Spleen (tissue), 13 donors: Measurements from ENCODE around the gene FIBCD1. TPM values are rescaled to one million over a fixed set of nuclear protein-coding genes. Genes with fewer than 3 reads are reported as not detected.

ENCODE experiments used
- DNase-seq: peaks from one replicate; pipeline ENCODE4 v3.0.0-alpha.2; 2020
- H3K27ac ChIP-seq, 8 donors: fragments of 200-600 bp; sonication (generic) in 7 of 8; 1 replicate in 4 of 8; 2 replicates in 4 of 8; pipeline versions ENCODE4 v1.5.0 to v1.8.0; 2016 to 2021; ENCODE audit warnings: inconsistent platforms in 4 of 8, mild to moderate bottlenecking in 4 of 8, moderate library complexity in 1 of 8
- H3K27me3 ChIP-seq, 7 donors: fragments of 200-600 bp; sonication (generic) in 6 of 7; replicated peaks in 1 of 7; 1 replicate in 4 of 7; 2 replicates in 3 of 7; pipeline versions ENCODE4 v1.5.0 to v1.8.0; 2016 to 2021; ENCODE audit warnings: inconsistent platforms in 3 of 7, mild to moderate bottlenecking in 1 of 7
- H3K36me3 ChIP-seq, 6 donors: fragments of 200-600 bp; sonication (generic) in 5 of 6; 1 replicate in 4 of 6; 2 replicates in 2 of 6; pipeline versions ENCODE4 v1.5.0 to v1.8.0; 2016 to 2021; ENCODE audit warnings: inconsistent platforms in 2 of 6
- H3K4me1 ChIP-seq, 6 donors: fragments of 200-600 bp; sonication (generic) in 5 of 6; 1 replicate in 3 of 6; 2 replicates in 3 of 6; pipeline versions ENCODE4 v1.5.0 to v1.8.0; 2016 to 2021; ENCODE audit warnings: inconsistent platforms in 3 of 6
- H3K4me3 ChIP-seq, 8 donors: fragments of 200-600 bp; sonication (generic) in 7 of 8; 1 replicate in 4 of 8; 2 replicates in 4 of 8; pipeline versions ENCODE4 v1.5.0 to v1.8.0; 2016 to 2021; ENCODE audit warnings: inconsistent platforms in 4 of 8, mild to moderate bottlenecking in 4 of 8, moderate library complexity in 2 of 8
- H3K9me3 ChIP-seq, 8 donors: fragments of 200-600 bp; sonication (generic) in 7 of 8; 1 replicate in 4 of 8; 2 replicates in 4 of 8; pipeline versions ENCODE4 v1.5.0 to v1.8.0; 2016 to 2021; ENCODE audit warnings: inconsistent platforms in 4 of 8
- CTCF ChIP-seq, 11 experiments: fragments of 200-600 bp in 7 of 11; fragments of 450-650 bp in 4 of 11; sonication (generic) in 4 of 11; IDR thresholded peaks in 8 of 11; conservative IDR thresholded peaks in 3 of 11; 1 replicate in 7 of 11; 2 replicates in 4 of 11; pipeline versions ENCODE4 v1.4.0 to v1.8.0; 2016 to 2021; ENCODE audit warnings: antibody characterized with exemption in 11 of 11, inconsistent platforms in 4 of 11, mild to moderate bottlenecking in 1 of 11
- POLR2A ChIP-seq, 3 donors: fragments of 450-650 bp; IDR thresholded peaks; one replicate each; pipeline ENCODE4 v1.5.1; 2017; ENCODE audit warnings: antibody characterized with exemption in 3 of 3, mild to moderate bottlenecking in 1 of 3
- POLR2AphosphoS5 ChIP-seq, 3 donors: sonication (generic); formaldehyde crosslinking; IDR thresholded peaks; one replicate each; pipeline ENCODE4 v1.5.1; 2017; ENCODE audit warnings: antibody characterized with exemption in 3 of 3
- WGBS, 5 donors: extraction: QIAGEN DNeasy Blood & Tissue Kit in 3 of 5; methylation state at CpG; one replicate each; pipeline versions ENCODE4 v1.1.5 to v1.1.7; 2013 to 2018; 5-methylcytosine and 5-hydroxymethylcytosine counted together
- intact Hi-C: fragments of 100-400 bp; cut with DNase I; formaldehyde crosslinking; loops from one replicate; pipeline ENCODE4 v1.15.0; 2023; ENCODE audit warnings: low total_unique reads
- long read RNA-seq, 2 donors: transcript quantifications; one replicate each; lab custom pipeline, GENCODE V29; 2026
- polyA plus RNA-seq, 3 donors: library from polyadenylated mRNA; stranded (reverse); fragments of 200-250 nt; gene quantifications; one replicate each; pipeline ENCODE4 v1.2.1, GENCODE V29; 2013
- total RNA-seq, 7 donors: library from RNA; depleted of rRNA in 3 of 7; stranded (reverse); fragments of >200 nt in 3 of 7; fragmentation: NEBNext Ultra II Directional in 4 of 7; extraction: Animal tissue kit (Norgen Biotek cat#: 25700) in 4 of 7; gene quantifications; one replicate each; pipeline versions ENCODE4 v1.1.0 to v1.2.1, GENCODE V29; 2016 to 2021
- donor health status: healthy with polysubstance abuse.
- donor health status: DM: no; HTN: no; CAD: no; lungs with moderate emphysema.
- donor health status: DM: no; HTN: no; CAD: no.
- donor health status: Bipolar disorder and iron deficiency.
- donor health status: healthy.
- donor health status: DM: no; HTN: no; CAD: no.
- donor health status: DM: yes; HTN: yes; CAD: no.

FIBCD1 gene, protein sequence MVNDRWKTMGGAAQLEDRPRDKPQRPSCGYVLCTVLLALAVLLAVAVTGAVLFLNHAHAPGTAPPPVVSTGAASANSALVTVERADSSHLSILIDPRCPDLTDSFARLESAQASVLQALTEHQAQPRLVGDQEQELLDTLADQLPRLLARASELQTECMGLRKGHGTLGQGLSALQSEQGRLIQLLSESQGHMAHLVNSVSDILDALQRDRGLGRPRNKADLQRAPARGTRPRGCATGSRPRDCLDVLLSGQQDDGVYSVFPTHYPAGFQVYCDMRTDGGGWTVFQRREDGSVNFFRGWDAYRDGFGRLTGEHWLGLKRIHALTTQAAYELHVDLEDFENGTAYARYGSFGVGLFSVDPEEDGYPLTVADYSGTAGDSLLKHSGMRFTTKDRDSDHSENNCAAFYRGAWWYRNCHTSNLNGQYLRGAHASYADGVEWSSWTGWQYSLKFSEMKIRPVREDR
- under 1 TPM in 4 of 7 donors, not detected in 3; 0.26 to 0.51 (median 0.44) TPM for total RNA-seq
- under 1 TPM; 0.02 to 0.35 (median 0.06) TPM for polyA plus RNA-seq
- long read RNA-seq, donor 1, result 0 reads
- long read RNA-seq, donor 2, result 0 reads

DNA sequence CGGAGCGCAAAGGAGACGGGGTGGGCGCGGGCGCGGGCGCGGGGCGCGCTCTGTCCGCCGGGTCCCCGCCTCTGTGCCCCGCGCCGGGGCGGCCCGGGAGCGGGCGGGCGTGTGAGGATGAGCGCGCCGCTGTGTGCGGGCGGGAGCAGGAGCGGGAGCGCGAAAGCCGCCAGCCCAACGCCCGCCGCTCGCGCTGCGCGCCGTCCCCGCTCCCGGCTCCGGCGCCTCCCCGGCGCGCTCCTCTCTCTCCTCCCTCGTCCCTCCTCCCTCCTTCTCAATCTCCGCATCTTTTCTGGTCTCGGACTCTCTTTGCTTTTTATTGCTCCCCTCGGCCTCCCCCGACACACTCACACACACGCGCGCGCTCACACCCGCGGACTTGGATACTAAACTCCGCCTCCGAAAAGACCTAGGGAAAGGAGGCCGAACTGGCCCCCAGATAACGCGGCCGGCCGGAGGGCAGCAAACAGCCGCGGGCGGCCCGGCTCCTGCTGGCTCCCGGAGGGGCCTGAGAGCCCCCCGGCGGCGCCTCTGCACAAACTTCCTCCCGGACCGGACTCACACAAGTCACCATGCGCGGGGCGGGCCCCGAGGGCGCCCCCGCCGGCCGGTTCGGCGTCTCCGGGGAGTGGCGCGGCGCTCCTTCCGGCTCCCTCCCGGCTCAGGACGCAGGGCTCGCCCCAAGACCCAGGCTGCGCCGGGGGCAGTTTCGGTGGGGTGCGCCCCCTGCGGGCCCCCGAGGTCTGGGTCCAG lies at the start of gene FIBCD1:
FIBCD1 (minus strand) TSS at position 596 of the 753 bp plus-strand sequence. CDS start 640 bp downstream, outside the sequence.
- intact Hi-C loops, result no loop called here

GRCh38 chr9:130988400-130988747 lies 49.3 kb upstream of the FIBCD1 start:
- H3K27me3 ChIP-seq, result peaks cover 0 to 31% (median 0%) of the 10 kb centered on the region in 7 donors
- no peaks in the 10 kb centered on the region for H3K9me3 ChIP-seq
- DNase-seq, result no peak
- H3K4me3 ChIP-seq, result no peak overlapping the region
- H3K4me1 ChIP-seq, result peaks cover 0 to 8% (median 0%) of the 10 kb centered on the region in 6 donors
- no peaks in the 10 kb centered on the region for H3K36me3 ChIP-seq
- 42 to 98% (median 95%) methylated on average over 2 of the region's 2 CpGs for WGBS, 5 donors
- intact Hi-C loops, result no loop called here
- no peak overlapping the region for H3K27ac ChIP-seq
- TF ChIP-seq CTCF (IDR thresholded peaks at IDR 0.05 in 8 of 11, conservative IDR thresholded peaks at IDR 0.05 in 3 of 11) (no peak), POLR2A (IDR thresholded peaks at IDR 0.05) (no peak), POLR2AphosphoS5 (IDR thresholded peaks at IDR 0.05) (no peak)

More for the DNA sequence above, at the start of gene FIBCD1:
- Histone ChIP-seq H3K27ac (no peak within 1 kb of the TSS), H3K36me3 (no peaks in the 10 kb centered on the region), H3K4me3 (peak within 1 kb of the TSS; percentile 30 to 69 (median 48)), H3K9me3 (no peaks in the 10 kb centered on the region), H3K27me3 (peaks cover 4 to 100% (median 83%) of the 10 kb centered on the region in 7 donors), H3K4me1 (peaks cover 15 to 55% (median 39%) of the 10 kb centered on the region in 6 donors)
- TF ChIP-seq POLR2A (IDR thresholded peaks at IDR 0.05) (no peak), CTCF (IDR thresholded peaks at IDR 0.05 in 8 of 11, conservative IDR thresholded peaks at IDR 0.05 in 3 of 11) (peak in 2 of 11 experiments; percentile 21)
- 0 to 1% (median 1%) methylated on average over 43 to 98 of the region's 98 CpGs for WGBS, 5 donors
- no peak for DNase-seq

DNA sequence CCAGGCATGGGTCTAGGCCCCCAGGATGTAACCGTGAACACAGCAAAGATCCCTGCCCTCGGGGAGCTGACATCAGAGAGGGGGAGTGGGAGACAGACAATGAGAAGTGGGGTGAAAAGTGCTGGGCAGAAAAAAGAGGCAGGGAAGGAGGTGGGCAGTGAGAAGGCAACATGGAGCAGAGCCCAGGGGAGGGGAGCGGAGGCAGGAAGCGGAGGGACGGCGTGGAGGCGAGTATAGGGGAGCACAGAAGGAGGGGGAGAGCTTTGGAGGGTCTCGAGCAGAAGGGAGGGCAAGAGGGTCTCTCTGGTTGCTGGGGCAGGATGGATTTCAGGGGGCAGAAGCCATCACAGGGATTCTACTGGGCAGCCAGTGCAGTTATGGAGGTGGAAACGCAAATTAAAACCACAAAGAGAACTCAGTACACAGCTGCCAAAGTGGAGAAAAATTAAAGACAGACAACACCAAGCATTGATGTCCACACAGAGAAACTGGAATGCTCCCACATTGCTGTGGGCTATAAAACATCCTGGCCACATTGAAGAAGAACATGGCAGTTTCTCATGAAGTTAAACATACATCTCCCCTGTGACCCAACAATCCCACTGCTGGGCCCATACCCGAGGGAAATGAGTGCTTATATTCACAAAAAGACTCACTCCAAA lies 48.8 kb upstream of the FIBCD1 start:
- Histone ChIP-seq H3K9me3 (no peaks in the 10 kb centered on the region), H3K4me3 (no peak overlapping the region), H3K4me1 (peaks cover 0 to 6% (median 0%) of the 10 kb centered on the region in 6 donors), H3K36me3 (no peaks in the 10 kb centered on the region), H3K27me3 (peaks cover 0 to 26% (median 0%) of the 10 kb centered on the region in 7 donors), H3K27ac (no peak overlapping the region)
- no peak for DNase-seq
- no peak for TF ChIP-seq CTCF (IDR thresholded peaks at IDR 0.05 in 8 of 11, conservative IDR thresholded peaks at IDR 0.05 in 3 of 11)
- TF ChIP-seq POLR2AphosphoS5 (IDR thresholded peaks at IDR 0.05), result no peak
- TF ChIP-seq POLR2A (IDR thresholded peaks at IDR 0.05), result no peak
- intact Hi-C loops, result no loop called here
- WGBS, 5 donors, result 62 to 70% (median 65%) methylated on average over 10 of the region's 10 CpGs
